Endothelial cell of umbilical vein (primary cell): ENCODE data around the gene ERCC8.

Source experiments
- CTCF ChIP-seq, 2 donors: IDR thresholded peaks; 1 replicate in 1 of 2; 2 replicates in 1 of 2; pipeline ENCODE4 v1.5.1; 2011; ENCODE audit warnings: low read length in 2 of 2, mild to moderate bottlenecking in 2 of 2, moderate library complexity in 2 of 2, control low read depth in 1 of 2, inconsistent platforms in 1 of 2, low read depth in 1 of 2; ENCODE audit not compliant: insufficient read depth in 1 of 2; ENCODE audit errors: extremely low read depth in 1 of 2
- EZH2 ChIP-seq: IDR thresholded peaks from 2 replicates; pipeline ENCODE4 v1.6.1; 2012; ENCODE audit warnings: borderline replicate concordance, low read depth, mild to moderate bottlenecking, moderate library complexity, low read length, inconsistent platforms; ENCODE audit not compliant: severe bottlenecking
- GATA2 ChIP-seq: IDR thresholded peaks from 2 replicates; pipeline ENCODE4 v1.7.0; 2011; ENCODE audit warnings: low read depth, mild to moderate bottlenecking, moderate library complexity, mixed read lengths, low read length; ENCODE audit not compliant: insufficient read length, insufficient read depth
- MYC ChIP-seq: IDR thresholded peaks from one replicate; pipeline ENCODE4 v1.6.1; 2011; ENCODE audit warnings: mild to moderate bottlenecking, low read depth, low read length
- POLR2AphosphoS5 ChIP-seq: IDR thresholded peaks from 2 replicates; pipeline ENCODE4 v1.6.1; 2012; ENCODE audit warnings: low read depth, mild to moderate bottlenecking, control low read depth, low read length, moderate library complexity; ENCODE audit not compliant: insufficient read depth
- TF ChIP-seq, protein P1 (sequence below): IDR thresholded peaks from 2 replicates; pipeline ENCODE4 v1.6.1; 2011; ENCODE audit not compliant: insufficient read depth, insufficient read length

DNA sequence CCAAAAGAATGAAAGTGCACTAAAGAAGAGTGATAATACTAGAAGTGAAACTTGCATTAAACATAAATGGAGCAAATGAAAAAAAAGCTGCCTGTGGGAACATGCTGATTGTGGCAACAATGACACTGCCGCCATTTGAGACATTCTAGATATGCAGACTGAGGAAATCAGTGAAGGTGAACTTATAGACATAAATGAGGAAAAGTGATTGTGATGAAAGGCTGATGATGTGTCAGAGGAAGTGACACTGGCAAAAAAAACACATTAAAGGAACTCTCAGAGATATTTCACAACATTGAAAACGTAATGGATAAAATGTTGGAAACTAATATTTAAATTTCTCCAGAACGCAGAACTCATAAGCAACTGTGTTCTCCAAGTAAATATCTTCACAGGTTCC lies 1.2 kb downstream of the ERCC8 start:
- TF ChIP-seq EZH2 (no peak), CTCF (IDR thresholded peaks at IDR 0.05; ENCODE audit: extremely low read depth in 1 of 2, insufficient read depth in 1 of 2, low read depth in 1 of 2, low read length in 2 of 2) (no peak), GATA2 (no peak), POLR2AphosphoS5 (no peak), MYC (no peak)
- TF ChIP-seq, protein P1, sequence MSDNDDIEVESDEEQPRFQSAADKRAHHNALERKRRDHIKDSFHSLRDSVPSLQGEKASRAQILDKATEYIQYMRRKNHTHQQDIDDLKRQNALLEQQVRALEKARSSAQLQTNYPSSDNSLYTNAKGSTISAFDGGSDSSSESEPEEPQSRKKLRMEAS: no peak
